Measurements from ENCODE around the gene UBR1.
"Not testable (repeated sequence)": the region's sequence is repeated elsewhere in the genome, so short reads cannot be mapped to it uniquely, and the experiment has no call there.

Gene UBR1

DNA sequence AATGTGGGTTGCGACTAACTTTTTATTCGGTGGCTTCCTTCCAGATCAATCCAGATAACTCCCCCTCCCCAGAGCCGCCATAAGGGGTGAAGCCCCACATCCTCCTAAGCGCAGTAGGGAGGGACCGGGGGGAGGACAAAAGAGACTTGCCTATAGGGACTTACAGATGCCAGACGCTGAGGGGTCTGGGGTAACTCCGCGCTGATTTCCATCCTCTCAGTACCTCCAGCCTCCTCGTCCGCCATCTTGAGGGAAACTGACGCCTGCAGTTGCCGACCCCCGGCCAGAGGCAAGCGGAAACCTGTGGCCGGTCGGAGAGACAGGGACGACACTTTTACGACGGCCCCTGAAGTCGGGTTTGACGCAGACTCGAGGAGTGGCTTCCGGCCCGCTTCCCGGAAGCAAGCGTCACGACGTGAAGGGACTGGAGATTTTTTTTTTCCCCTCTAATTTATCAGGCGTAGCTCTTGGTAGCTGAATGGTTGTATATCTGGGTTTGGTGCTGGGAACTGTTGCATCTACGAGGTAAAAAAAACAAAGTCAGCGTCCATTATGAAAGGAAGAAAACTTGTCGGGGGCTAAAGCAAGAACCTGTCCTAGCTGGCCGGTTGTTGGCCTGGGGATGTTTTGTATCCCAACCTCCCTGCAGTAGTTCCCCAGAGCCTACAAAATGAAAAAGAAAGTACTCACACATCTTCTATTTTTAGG is at the start of gene UBR1:
UBR1 (minus strand) TSS at position 261 of the 708 bp plus-strand sequence; CDS start at position 245, 16 bp downstream.
- DNase-seq: peak; percentile 93

DNA sequence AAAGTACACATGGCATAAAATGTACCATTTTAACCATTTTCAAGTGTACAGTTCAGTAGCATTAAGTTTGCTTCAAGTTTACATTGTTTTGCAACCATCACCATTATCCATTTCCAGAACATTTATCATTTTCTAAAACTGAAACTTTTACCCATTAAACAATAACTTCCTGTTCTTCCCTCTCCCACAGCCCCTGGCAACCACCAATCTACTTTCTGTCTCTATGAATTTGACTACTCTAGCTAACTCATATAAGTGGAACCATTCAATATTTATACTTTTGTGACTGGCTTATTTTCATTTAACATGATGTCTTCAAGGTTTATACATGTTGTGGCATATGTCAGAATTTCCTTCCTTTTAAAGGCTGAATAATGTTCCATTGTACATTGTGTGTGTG is 47.4 kb upstream of the UBR1 start:
- no peak for DNase-seq

DNA sequence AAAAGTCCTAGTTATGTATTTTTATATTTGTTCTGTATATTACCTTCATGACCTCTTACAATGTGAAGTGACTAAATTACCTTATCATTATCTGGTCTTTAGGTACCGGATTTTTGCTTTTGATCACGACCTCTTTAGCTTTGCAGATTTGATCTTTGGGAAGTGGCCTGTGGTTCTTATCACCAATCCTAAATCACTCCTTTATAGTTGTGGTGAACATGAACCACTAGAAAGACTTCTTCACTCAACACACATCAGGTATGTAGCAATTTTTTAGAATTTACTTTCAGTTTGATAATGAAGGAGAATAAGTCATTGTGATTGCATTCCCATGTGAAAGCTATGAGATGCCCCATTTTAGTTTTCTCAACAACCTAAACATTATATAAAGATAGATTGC is 45.9 kb upstream of the UBR1 start:
- no peak for DNase-seq

DNA sequence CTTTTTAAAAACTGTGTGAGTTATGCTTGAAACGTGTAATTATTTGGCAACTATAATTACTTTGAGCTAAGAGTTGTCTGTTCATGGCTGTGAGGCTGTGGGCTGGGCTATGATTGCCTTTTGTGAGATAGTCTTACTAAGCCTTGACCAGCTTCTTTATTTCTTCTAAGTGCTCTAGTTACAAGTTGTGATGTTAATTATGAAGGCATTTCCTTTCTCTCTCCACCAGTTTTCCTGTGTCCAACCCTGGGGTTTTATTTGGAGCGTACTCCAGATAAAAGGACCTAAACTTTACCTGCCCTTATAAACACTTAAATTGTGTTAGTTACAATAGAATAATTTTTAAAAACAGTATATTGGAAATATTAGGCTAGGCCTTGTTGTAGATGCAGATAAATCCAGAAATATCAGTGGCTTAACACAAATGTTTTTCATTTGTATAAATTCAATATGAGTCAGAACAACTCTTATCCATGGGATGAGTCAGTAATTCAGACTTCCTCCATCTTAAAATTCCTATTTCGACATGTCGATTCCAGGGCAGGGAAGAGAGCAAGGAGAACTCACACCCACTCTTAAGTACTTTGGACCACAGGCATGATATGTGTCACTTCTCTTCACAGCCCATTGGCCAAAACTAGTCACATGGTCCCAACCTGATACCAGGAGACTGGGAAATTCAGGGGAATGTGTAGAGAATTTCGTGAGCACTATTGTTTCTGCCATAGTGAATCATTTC is 44.5 kb upstream of the UBR1 start:
- peak; percentile 95 for DNase-seq

DNA sequence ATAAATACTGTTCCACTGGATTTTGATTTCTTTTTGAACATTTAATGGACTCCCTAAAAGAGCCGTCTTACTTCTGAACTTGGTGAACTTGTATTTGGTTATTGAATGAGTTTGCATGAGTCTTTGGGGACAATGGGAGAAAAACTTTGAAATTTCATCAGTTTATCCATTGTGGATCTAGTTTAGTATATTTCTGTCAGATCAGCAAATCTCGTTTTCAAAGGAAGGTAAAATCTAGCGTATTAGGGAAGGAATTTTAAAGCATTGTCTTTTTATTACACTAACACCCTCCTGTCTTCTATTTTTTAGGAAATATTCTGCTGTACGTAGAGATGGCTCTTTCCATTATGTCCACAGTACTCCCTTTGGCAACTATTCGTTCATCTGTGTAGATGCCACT is 40.3 kb upstream of the UBR1 start:
- no peak for DNase-seq

DNA sequence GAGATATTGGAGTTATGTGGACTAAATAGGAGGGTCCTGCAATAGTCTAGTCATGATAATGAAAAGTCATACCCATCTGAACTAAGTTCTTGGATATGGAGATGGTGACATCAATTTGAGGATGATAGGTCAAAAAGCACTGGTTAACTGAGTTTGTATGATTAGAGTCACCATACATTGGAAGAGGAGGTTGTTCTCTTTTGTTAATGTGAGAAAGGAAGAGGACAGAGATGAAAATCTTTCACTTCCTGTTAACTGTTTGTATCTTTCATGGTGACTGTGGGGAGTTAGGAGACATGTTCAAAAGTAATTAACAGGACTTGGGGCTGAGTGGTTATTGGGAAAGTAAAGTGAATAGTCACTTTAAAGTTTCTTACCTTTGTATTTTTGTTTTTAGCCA is 38.7 kb upstream of the UBR1 start:
- DNase-seq: no peak

DNA sequence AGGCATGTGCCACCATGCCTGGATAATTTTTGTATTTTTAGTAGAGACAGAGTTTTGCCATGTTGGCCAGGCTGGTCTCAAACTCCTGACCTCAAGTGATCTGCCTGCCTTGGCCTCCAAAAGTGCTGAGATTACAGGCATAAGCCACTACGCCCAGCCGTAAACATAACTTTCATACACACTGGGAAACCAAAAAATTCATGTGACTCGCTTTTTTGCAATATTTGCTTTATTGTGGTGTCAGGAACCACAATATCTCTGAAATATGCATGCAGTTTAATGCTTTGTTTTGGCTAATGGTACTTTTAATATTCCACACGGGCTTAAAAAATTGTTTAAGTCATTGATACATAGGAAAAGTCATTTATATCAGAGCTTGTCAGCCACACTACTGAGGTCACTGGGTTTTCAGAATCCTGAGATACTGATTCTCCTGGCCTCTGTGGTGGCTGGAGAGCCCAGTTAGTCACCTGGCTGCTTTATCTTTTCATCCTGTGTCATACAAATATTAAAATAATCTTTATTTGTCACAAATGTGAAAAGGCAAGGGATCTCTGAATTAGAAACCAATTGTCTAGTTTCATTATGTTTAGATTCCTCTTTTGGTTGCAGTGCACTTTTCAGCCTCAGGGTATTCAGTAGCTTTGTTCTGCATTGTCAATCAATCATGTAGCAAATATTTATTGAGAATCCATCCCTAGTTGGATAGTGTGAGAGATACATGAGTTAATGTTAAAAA is 37.5 kb upstream of the UBR1 start:
- no peak for DNase-seq

DNA sequence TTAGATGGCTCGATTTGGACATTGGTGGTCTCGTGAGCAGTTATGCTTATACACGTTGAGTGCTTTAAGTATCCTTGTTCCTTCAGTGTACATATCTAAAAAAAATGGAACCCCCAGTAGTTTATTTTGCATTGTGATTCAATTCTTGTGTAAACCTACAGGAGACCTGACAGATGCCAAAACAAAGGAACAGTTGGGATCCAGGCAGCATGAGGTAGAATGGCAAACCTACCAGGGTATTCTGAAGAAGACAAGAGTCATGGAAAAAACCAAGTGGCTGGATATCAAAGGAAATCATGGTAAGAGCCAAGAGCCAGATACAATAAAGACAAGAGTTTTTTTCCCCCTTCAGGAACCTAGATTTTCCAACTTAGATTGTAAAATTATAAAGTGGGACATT is 29.5 kb upstream of the UBR1 start:
- no peak for DNase-seq

DNA sequence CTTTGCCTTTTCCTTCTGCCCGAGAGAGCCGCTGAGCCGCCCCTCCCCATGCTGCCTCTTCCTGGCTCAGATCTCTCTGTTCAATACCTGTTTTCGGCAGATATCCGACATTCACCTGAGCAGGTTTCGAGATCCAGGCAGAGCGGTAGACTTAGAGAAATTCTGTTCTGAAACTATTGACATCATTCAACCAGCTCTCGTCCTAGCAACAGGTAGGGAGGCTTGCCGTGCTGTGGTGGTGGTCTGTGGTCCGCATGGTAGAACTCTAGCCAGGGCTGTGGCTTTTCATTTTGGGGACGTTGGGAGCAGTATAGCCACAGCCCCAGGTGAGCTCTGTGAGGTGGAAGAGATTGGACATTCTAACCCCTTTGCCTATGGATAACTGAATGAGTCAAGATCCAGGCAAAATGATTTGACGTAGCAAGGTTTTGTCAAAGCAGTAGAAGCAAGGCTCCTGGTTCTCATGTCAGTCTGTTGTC is 28.4 kb upstream of the UBR1 start:
- no peak for DNase-seq

DNA sequence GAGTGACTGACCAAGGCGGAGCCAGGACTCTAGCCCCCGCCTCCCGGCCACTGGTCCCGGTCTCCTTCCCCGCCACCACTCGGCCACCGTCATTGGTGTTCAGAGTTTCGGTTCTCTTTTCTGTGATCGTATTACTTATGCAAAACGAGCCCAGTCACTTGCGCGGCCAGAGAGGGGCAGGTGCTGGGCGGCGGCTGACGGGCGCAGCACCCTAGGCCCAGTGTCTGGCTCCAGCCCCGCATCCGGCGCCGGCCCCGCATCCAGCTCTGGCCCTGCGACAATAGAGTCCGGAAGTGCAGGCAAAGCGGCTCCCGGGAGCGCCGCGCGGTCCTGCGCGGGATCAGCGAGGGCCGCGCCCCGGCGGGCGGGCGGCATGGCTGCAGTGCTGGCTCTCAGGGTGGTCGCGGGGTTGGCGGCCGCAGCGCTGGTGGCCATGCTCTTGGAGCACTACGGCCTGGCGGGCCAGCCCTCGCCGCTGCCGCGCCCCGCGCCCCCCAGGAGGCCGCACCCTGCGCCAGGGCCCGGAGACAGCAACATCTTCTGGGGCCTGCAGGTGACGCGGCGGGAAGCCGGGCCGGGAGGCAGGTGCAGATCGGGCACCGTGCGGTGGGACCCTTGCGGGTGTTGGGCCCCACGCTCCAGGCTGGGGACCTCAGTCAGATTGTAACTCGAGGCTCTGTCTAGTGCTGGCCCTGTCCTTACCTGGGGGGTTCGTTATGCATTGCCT is 27.8 kb upstream of the UBR1 start, which contains the start of gene TMEM62:
TMEM62 (plus strand) TSS at position 157 of the 727 bp plus-strand sequence; CDS start at position 374, 217 bp downstream.
- DNase-seq: peak; percentile 69

DNA sequence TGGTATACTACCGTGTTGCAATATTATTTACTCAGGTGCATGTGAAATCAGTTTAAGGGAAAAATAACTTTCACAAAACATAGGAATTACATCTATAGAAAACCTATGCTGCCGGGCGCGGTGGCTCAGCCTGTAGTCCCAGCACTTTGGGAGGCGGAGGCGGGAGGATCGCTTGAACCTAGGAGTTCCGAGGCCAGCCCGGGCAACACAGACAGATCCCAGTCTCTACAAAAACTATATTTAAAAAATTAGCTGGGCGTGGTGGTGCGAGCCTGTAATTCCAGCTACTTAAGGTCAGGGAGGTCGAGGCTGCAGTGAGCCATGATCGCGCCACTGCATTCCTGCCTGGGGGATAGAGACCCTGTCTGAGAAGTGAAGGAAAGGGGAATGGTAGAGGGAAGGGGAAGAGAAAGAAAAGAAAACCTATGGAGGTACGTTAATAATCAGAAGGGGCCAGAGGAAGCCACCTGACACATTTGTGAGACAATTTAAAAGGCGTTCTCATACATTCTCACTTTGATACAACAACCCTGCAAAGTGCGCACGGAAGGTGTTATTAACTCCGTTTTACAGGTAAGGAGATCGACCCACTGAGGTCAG is 27.1 kb upstream of the UBR1 start:
- no peak for DNase-seq

DNA sequence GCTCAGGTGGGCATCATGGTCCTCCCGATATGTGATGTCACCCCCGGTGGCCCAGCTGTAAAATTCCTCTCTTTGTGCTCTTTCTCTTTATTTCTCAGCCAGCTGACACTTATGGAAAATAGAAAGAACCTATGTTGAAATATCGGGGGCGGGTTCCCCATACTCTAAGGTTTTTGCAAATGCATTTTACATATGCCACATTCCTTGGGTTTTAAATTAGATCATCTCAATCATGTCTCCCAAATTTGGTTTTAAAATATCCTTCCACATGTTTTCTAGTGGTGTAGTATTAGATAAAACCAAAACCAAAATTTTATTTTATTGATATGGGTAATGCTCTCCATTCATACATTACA is 23.1 kb upstream of the UBR1 start:
- no peak for DNase-seq

DNA sequence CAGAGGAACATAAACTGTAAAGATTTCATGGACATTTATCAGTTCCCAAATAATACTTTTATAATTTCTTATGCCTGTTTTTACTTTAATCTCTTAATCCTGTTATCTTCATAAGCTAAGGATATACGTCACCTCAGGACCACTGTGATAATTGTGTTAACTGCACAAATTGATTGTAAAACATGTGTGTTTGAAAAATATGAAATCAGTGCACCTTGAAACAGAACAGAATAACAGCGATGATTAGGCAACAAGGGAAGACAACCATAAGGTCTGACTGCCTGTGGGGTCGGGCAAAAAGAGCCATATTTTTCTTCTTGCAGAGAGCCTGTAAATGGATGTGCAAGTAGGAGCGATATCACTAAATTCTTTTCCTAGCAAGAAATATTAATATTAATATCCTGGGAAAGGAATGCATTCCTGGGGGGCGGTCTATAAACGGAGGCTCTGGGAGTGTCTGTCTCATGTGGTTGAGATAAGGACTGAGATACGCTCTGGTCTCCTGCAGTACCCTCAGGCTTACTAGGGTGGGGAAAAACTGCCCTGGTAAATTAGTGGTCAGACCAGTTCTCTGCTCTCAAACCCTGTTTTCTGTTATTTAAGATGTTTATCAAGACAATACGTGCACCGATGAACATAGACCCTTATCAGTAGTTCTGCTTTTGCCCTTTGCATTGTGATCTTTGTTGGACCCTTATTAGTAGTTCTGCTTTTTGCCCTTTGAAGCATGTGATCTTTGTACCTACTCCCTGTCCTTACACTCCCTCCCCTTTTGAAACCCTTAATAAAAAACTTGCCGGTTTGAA is 22.5 kb upstream of the UBR1 start:
- not testable (repeated sequence) for DNase-seq

DNA sequence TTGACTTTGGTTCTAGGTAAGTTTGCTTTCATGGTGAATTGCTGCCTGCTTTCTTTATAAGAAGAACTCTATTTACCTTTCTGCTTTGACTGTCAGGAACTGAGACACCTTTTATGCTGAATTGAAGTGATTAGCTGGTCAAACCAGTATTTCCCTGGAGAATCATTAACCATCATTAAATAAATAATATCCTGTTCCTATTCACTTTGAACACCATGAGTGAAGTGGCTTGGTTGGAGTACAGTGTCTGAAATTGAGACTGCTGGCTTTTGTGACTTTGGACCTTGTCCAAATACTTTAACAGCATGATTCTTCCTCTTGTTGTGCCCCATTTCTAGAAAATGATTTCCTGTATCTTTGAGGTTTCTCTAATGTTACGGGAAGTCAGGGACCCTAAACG is 21.9 kb upstream of the UBR1 start:
- DNase-seq: no peak

DNA sequence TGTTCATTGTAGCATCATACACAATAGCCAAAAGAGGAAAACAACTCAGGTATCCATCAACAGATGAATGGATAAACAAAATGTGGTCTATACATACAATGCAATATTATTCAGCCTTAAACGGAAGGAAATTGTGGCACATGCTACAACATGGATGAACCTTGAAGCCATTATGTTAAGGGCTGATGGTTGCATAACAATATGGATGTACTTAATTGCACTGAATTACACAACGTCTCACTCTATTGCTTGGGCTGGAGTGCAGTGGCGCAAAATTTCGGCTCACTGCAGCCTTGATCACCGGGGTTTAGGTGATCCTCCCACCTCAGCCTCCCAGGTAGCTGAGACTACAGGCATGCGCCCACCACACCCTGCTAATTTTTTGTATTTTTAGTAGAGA is 20.5 kb upstream of the UBR1 start:
- DNase-seq: no peak

DNA sequence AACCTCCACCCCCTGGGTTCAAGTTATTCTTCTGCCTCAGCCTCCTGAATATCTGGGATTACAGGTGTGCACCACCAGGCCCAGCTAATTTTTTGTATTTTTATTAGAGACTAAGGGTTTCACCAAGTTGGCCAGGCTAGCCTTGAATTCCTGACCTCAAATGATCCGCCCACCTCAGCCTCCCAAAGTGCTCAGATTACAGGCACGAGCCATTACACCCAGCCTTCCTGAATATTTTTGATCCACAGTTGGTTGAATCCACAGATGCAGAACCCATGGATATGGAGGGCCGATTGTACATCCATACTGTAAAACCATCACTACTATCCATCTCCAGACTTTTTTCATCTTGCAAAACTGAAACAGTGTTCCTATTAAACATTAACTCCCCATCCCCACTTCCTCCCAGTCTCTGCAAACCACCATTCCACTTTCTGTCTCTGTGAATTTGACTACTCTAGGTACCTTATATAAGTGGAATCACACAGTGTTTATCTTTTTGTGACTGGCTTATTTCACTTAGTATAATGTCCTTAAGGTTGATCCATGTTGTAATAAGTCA is 19.3 kb upstream of the UBR1 start:
- no peak for DNase-seq

DNA sequence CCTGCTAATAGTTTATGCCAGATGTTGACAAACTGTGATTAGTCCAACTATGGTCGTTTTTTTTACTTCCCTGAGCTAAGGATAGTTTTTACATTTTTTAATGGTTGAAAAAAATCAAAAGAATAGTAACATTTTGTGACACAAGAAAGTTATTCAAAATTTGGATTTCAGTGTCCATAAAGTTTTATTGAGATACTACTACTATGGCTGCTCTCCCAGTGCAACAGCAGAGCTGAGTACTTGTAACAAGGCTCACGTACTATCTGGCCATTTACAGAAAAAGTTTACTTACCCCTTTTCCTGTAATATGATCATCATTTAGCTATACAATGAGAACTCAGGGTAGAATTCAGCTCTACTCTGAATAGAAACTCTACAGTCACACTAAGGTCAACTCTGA is 16.0 kb upstream of the UBR1 start:
- no peak for DNase-seq

DNA sequence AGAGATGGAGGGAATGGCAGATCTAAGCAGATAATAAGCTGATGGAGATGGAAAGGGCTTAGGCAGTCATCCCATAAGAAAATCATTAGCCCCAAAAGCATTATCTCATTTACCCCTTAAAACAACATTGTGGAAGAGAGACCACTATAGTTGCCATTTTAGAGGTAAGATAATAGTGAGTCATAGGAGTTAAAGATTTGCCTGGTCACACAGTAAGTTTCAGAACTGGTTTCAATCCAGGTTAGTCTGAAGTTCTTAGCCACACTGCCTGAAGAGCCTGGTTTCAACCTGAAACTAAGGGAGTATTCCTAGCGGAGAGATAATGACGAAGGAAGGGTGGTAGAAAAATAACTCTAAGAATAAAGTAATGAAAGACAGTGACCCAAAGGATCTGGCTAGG is 13.0 kb upstream of the UBR1 start:
- DNase-seq: no peak

DNA sequence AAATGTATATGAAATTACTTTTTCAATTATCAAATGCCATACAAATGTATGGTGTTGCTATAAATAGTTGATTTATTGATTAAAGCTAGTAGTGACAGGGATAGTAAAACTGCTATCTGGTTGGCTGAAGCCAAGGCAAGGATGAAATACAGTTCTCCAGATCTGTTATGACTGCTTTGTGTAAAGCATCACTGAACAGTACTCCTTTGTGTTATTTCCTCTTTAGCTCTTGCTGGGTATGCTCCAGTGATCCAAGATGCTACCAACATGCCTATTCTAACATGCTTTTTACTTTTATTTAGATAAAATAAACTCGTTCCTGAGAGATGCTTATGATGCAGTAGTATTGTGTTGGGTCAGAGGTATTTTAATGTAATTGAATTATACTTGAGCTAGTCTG is 12.4 kb upstream of the UBR1 start:
- no peak for DNase-seq

DNA sequence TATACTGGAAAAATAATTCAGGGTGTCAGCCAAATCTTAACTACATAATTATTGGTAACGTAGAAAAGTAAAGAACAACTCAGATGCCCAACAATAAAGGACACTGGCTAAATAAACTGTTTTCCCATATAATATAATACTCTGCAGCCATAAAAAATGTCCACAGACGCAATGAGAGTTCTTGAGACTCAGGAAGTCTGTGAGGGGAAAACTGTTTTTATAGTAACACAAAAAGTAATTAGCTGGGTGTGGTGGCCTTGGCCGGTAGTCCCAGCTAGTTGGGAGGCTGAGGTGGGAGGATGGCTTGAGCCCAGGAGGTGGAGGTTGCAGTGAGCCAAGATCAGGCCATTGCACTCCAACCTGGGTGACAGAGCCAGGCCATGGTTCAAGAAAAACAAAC is 5.5 kb upstream of the UBR1 start:
- DNase-seq: no peak

DNA sequence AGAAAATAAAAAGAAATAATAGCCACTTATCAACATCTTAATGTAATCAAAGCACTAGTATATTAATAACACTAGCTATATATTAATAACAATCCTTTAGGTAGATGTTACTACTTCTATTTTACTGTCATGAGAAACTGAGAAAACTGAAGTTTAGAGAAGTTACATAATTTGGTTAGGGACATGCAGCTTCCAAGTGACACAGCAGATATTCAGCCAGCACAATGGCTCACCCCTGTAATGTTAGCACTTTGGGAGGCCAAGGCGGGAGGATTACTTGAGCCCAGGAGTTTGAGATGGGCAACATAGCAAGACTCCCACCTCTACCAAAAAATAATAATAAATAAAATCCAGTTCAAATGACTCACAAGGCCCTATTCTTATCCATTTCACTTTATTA is 1.9 kb upstream of the UBR1 start:
- no peak for DNase-seq

DNA sequence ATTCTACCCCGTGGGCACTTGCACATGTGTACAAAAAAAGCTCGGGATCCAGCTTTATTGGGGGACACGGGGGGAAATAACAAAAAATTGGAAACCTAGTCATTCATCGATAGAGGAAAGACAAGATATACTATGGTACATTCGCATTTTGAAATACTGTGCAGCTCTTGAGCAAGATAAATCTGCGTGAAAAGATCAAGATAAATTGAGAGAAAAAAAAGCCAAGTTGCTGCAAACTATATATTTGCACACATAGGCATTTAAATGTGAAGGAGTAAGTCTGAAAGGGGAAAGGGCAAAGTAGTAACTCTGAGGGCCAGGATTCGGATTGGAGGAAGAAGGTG is 620 bp upstream of the UBR1 start:
- no peak for DNase-seq
